ENCODE results near the gene SCYGR5. TPM values are rescaled to one million over a fixed set of nuclear protein-coding genes. Genes with fewer than 3 reads are reported as not detected.
"Not testable (repeated sequence)": the region's sequence is repeated elsewhere in the genome, so short reads cannot be mapped to it uniquely, and the experiment has no call there.

SCYGR5 gene
- total RNA-seq: not detected

- DNase-seq; intact Hi-C loops (cut with DNase I); H3K4me1 ChIP-seq; H3K36me3 ChIP-seq; H3K27me3 ChIP-seq; H3K4me3 ChIP-seq (replicated peaks in 1 of 3); H3K27ac ChIP-seq; H3K9me3 ChIP-seq: not testable (repeated sequence)
- 75 to 88% methylated on average over 6 to 9 of the region's 13 CpGs for WGBS, 2 donors
These were observed at the start of gene SCYGR5 for GRCh38 chr2:227666631-227667170. TSS of gene SCYGR5 (plus strand) at chr2:227666804. CDS start at chr2:227666804, 0 bp downstream.

GRCh38 chr2:227617316-227618230 is 49.0 kb upstream of the SCYGR5 start, which contains the start of gene SCYGR4:
TSS of gene SCYGR4 (plus strand) at chr2:227617498. CDS start at chr2:227617498, 0 bp downstream.
- Histone ChIP-seq H3K4me3 (replicated peaks in 1 of 3) (no peak within 1 kb of the TSS), H3K36me3 (no peaks in the 10 kb centered on the region), H3K9me3 (no peaks in the 10 kb centered on the region), H3K27ac (no peak within 1 kb of the TSS), H3K4me1 (no peaks in the 10 kb centered on the region), H3K27me3 (no peaks in the 10 kb centered on the region)
- no peak for DNase-seq
- intact Hi-C loops (cut with DNase I): no loop called here
- no peak for TF ChIP-seq POLR2A (IDR thresholded peaks at IDR 0.05)
- WGBS, 2 donors: 77 to 82% methylated on average over 13 of the region's 20 CpGs

GRCh38 chr2:227623226-227623625 is 43.4 kb upstream of the SCYGR5 start:
- Histone ChIP-seq H3K9me3 (no peaks in the 10 kb centered on the region), H3K4me3 (replicated peaks in 1 of 3) (no peak overlapping the region), H3K27ac (no peak overlapping the region), H3K36me3 (no peaks in the 10 kb centered on the region), H3K27me3 (no peaks in the 10 kb centered on the region), H3K4me1 (no peaks in the 10 kb centered on the region)
- no peak for TF ChIP-seq POLR2A (IDR thresholded peaks at IDR 0.05)
- TF ChIP-seq CTCF (IDR thresholded peaks at IDR 0.05): no peak
- DNase-seq: no peak
- intact Hi-C loops (cut with DNase I): no loop called here

- Histone ChIP-seq H3K4me3 (replicated peaks in 1 of 3) (no peak overlapping the region), H3K9me3 (no peaks in the 10 kb centered on the region), H3K36me3 (no peaks in the 10 kb centered on the region), H3K27me3 (no peaks in the 10 kb centered on the region), H3K27ac (no peak overlapping the region), H3K4me1 (no peaks in the 10 kb centered on the region)
- WGBS, 2 donors: 51 to 71% methylated on average over 2 of the region's 2 CpGs
- intact Hi-C loops (cut with DNase I): no loop called here
- no peak for DNase-seq
- TF ChIP-seq POLR2A (IDR thresholded peaks at IDR 0.05): no peak
- TF ChIP-seq CTCF (IDR thresholded peaks at IDR 0.05): no peak
These were observed 41.2 kb upstream of the SCYGR5 start for GRCh38 chr2:227625420-227625819.

- Histone ChIP-seq H3K36me3 (no peaks in the 10 kb centered on the region), H3K27ac (no peak overlapping the region), H3K27me3 (no peaks in the 10 kb centered on the region), H3K4me1 (no peaks in the 10 kb centered on the region), H3K4me3 (replicated peaks in 1 of 3) (no peak overlapping the region), H3K9me3 (no peaks in the 10 kb centered on the region)
- no peak for DNase-seq
- intact Hi-C loops (cut with DNase I): no loop called here
- 83 to 97% methylated on average over 10 of the region's 10 CpGs for WGBS, 2 donors
- no peak for TF ChIP-seq CTCF (IDR thresholded peaks at IDR 0.05)
- TF ChIP-seq POLR2A (IDR thresholded peaks at IDR 0.05): no peak
These were observed 39.9 kb upstream of the SCYGR5 start for GRCh38 chr2:227626580-227627151.

GRCh38 chr2:227627769-227628168 is 38.8 kb upstream of the SCYGR5 start:
- TF ChIP-seq CTCF (IDR thresholded peaks at IDR 0.05) (no peak), POLR2A (IDR thresholded peaks at IDR 0.05) (no peak)
- 60 to 93% methylated on average over 3 of the region's 3 CpGs for WGBS, 2 donors
- H3K4me1 ChIP-seq: no peaks in the 10 kb centered on the region
- DNase-seq: no peak
- intact Hi-C loops (cut with DNase I): no loop called here
- no peaks in the 10 kb centered on the region for H3K36me3 ChIP-seq
- no peaks in the 10 kb centered on the region for H3K27me3 ChIP-seq
- H3K27ac ChIP-seq: no peak overlapping the region
- H3K4me3 ChIP-seq (replicated peaks in 1 of 3): no peak overlapping the region
- no peaks in the 10 kb centered on the region for H3K9me3 ChIP-seq
